CD4-positive, CD25-positive, alpha-beta regulatory T cell (primary cell): ENCODE results near the gene LRRC25. TPM values are rescaled to one million over a fixed set of nuclear protein-coding genes. Genes with fewer than 3 reads are reported as not detected.
A peak's percentile ranks its signal among the peaks of the same experiment; 100 is the strongest.

ENCODE experiments used
- ATAC-seq, 2 donors: fragments of 150-1000 bp; cut with Tn5 transposase; one replicate each; pipeline ENCODE4 v1.10.0; 2021; ENCODE audit warnings: low read depth in 2 of 2, moderate number of reproducible peaks in 2 of 2, moderate library complexity in 1 of 2
- DNase-seq, 3 donors: peaks; one replicate each; pipeline versions ENCODE4 v3.0.0 to v3.0.0-alpha.2; 2012 to 2022; ENCODE audit warnings: mixed read lengths in 1 of 3
- H3K27ac ChIP-seq: one replicate; pipeline ENCODE4 v1.7.0; 2013; ENCODE audit warnings: mild to moderate bottlenecking, low read length; ENCODE audit not compliant: insufficient read depth, poor library complexity, severe bottlenecking
- H3K27me3 ChIP-seq: one replicate; pipeline ENCODE4 v1.7.0; 2013; ENCODE audit warnings: low read length; ENCODE audit not compliant: control insufficient read depth, insufficient read depth
- H3K36me3 ChIP-seq: one replicate; pipeline ENCODE4 v1.7.0; 2013; ENCODE audit warnings: mild to moderate bottlenecking, low read length, moderate library complexity; ENCODE audit not compliant: control insufficient read depth, insufficient read depth
- H3K4me1 ChIP-seq: 2 replicates; pipeline ENCODE4 v1.7.0; 2013; ENCODE audit warnings: mild to moderate bottlenecking, low read length; ENCODE audit not compliant: insufficient read depth, control insufficient read depth, poor library complexity, severe bottlenecking
- H3K4me3 ChIP-seq: one replicate; pipeline ENCODE4 v1.7.0; 2013; ENCODE audit warnings: low read depth, mild to moderate bottlenecking, low read length, moderate library complexity
- H3K9me3 ChIP-seq, 2 experiments: 1 replicate in 1 of 2; 2 replicates in 1 of 2; pipeline ENCODE4 v1.7.0; 2013; ENCODE audit warnings: low read length in 2 of 2, mild to moderate bottlenecking in 1 of 2, moderate library complexity in 1 of 2; ENCODE audit not compliant: control insufficient read depth in 2 of 2
- H3K27ac Mint-ChIP-seq, 3 donors: one replicate each; pipeline ENCODE4 v1.8.0; 2020 to 2022; ENCODE audit warnings: mild to moderate bottlenecking in 3 of 3, mixed read lengths in 3 of 3, moderate library complexity in 2 of 3
- H3K27me3 Mint-ChIP-seq: one replicate; pipeline ENCODE4 v1.8.0; 2022; ENCODE audit warnings: mild to moderate bottlenecking, mixed read lengths
- H3K36me3 Mint-ChIP-seq: one replicate; pipeline ENCODE4 v1.8.0; 2020; ENCODE audit warnings: mixed read lengths
- H3K4me1 Mint-ChIP-seq, 4 donors: one replicate each; pipeline ENCODE4 v1.8.0; 2020 to 2022; ENCODE audit warnings: mixed read lengths in 4 of 4, mild to moderate bottlenecking in 1 of 4
- H3K4me3 Mint-ChIP-seq, 4 donors: one replicate each; pipeline ENCODE4 v1.8.0; 2020 to 2022; ENCODE audit warnings: mild to moderate bottlenecking in 4 of 4, mixed read lengths in 4 of 4, moderate library complexity in 3 of 4
- H3K9me3 Mint-ChIP-seq, 7 donors: one replicate each; pipeline ENCODE4 v1.8.0; 2020 to 2022; ENCODE audit warnings: mixed read lengths in 7 of 7, mild to moderate bottlenecking in 3 of 7, moderate library complexity in 2 of 7
- polyA plus RNA-seq, 4 donors: library from polyadenylated mRNA; unstranded; fragments of 300-500 nt; fragmentation: Illumina TruSeq; gene quantifications; one replicate each; pipeline ENCODE4 v1.2.3, GENCODE V29; 2021
- total RNA-seq: library from RNA; stranded (reverse); gene quantifications from one replicate; pipeline ENCODE4 v1.2.3, GENCODE V29; 2022

LRRC25 gene
- total RNA-seq, result not detected
- under 1 TPM in 3 of 4 donors, not detected in 1; 0.09 to 0.79 (median 0.25) TPM for polyA plus RNA-seq

DNA sequence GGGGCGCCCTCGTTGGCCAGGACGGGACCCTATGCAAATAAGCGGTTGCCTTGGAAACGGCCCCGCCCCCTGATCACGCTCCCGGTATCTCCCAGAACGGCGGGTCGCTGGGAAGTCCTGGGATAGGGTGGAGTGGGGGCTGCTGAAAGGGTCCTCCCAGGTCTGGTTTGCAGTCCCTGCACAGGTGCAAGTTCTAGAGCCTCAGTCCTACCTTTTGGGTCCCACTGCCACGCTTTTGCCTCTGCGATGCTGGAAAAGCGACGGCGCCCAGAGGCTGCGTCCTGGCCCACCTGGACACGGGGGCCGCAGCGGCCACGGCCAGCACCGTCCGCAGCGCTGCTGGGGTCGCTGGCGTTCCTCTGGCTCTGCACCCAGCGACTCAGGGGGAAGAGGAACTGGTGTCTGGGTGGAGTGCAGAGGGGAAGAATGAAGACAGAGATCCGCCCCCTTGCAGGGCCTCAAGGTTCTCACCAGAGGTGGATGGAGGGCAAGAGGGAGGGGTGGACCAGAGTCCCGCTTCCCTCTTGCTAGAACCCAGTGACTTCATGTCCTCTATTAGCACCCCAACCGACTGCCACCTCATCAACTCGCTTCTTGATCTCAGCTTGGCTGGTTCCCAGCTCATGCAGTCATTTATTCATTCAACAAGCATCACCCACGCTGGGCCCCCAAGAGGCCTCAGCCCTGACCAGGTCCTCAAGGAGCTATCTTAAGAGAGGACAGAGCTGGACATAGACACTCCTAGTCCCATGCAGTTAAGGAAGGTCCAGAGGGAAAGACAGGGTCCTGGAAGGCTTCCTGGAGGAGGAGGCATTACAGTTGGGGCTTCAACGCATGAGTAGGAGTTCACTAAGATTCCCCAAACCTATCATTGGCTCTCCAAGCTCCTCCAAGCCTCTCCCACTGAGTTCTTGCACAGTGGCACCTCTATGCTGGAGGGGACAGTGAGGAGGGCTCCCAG lies at the start of gene LRRC25:
Gene LRRC25 (minus strand): TSS at position 381 of the 961 bp plus-strand sequence. CDS start 659 bp downstream, outside the sequence.
- no peak within 1 kb of the TSS for H3K4me3 ChIP-seq
- Mint-ChIP-seq H3K36me3 (no peaks in the 10 kb centered on the region), H3K4me1 (peaks cover 0 to 9% (median 4%) of the 10 kb centered on the region in 4 donors), H3K27ac (peak within 1 kb of the TSS in 1 of 3 donors; percentile 12), H3K4me3 (no peak within 1 kb of the TSS), H3K9me3 (no peaks in the 10 kb centered on the region), H3K27me3 (peaks cover 48% of the 10 kb centered on the region)
- DNase-seq (peak in 1 of 3 donors; percentile 38), ATAC-seq (peak; percentile 61 to 69)
- peaks cover 8% of the 10 kb centered on the region for H3K4me1 ChIP-seq
- peaks cover 4% of the 10 kb centered on the region for H3K27me3 ChIP-seq
- H3K9me3 ChIP-seq, result no peaks in the 10 kb centered on the region
- H3K36me3 ChIP-seq, result no peaks in the 10 kb centered on the region
- H3K27ac ChIP-seq, result no peak within 1 kb of the TSS

DNA sequence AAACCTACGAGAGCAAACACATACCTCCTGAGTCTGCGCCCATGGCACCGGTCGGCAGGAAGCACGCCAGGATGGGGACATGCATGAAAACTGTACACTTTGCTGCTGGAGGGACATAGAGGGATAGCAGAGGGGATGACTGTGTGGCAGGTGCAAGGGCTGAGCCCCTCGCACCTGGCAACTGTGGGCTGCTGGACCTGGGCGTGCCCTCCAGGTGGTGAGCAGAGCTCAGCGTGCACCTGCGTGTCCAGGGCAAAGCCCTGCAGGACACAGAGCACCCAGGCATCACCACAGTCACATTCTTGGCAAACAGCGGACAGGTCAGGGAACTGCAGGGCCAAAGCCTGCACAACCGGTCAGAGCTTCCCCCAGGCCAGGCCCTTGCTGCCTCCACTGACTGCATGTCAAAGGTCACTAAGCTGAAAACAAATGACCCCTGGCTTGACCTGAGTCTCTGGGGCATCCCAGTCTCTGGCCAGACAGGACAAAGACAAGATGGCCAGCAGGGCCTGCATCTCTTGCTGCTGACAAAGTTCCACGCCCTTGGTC lies 49.5 kb upstream of the LRRC25 start:
- peaks cover 12% of the 10 kb centered on the region for H3K36me3 Mint-ChIP-seq
- peaks cover 0 to 2% (median 0%) of the 10 kb centered on the region in 7 donors for H3K9me3 Mint-ChIP-seq
- H3K9me3 ChIP-seq, result no peaks in the 10 kb centered on the region
- H3K27ac Mint-ChIP-seq, result peak overlapping the region in 1 of 3 donors; percentile 26
- H3K27me3 ChIP-seq, result no peaks in the 10 kb centered on the region
- H3K27me3 Mint-ChIP-seq, result no peaks in the 10 kb centered on the region
- H3K4me3 Mint-ChIP-seq, result no peak overlapping the region
- DNase-seq, result no peak
- no peak overlapping the region for H3K27ac ChIP-seq
- H3K4me1 Mint-ChIP-seq, result peaks cover 4 to 18% (median 7%) of the 10 kb centered on the region in 4 donors
- H3K4me1 ChIP-seq, result peaks cover 6% of the 10 kb centered on the region
- no peak for ATAC-seq
- H3K36me3 ChIP-seq, result peaks cover 45% of the 10 kb centered on the region
- no peak overlapping the region for H3K4me3 ChIP-seq

DNA sequence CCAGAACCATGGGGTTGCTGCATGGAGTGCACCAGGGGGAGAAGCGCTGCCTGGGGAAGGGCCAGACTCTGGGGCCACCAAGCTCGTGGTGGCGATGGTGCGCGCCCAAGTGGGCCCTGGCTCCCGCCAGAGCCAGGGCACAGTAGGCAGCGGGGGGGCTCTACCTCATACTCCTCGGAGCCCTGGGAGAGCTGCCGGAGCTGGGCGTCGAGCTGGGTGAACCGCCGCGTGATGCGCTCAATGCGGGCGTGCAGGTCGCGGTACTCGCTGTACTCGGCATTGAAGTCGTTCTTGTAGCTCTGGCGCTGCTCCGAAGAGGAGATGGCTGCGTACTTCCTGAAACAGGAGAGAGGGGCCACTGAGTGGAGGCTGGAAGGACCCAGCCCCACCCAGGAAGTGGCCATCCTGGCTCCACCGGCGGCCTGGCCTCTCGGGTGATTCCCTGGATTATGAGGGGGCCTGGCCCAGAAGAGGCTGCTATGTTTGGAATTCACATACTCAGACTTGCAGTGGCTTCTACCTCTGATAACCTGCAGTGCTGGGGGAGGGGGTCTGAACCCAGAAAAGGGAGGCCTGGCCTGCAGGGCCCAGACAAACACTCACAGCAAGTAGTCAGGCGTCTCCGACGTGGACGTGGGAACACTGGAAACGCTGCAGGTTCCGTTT lies 48.9 kb upstream of the LRRC25 start:
- no peaks in the 10 kb centered on the region for H3K27me3 Mint-ChIP-seq
- peaks cover 12% of the 10 kb centered on the region for H3K36me3 Mint-ChIP-seq
- ATAC-seq (no peak), DNase-seq (no peak)
- peaks cover 4 to 22% (median 7%) of the 10 kb centered on the region in 4 donors for H3K4me1 Mint-ChIP-seq
- Histone ChIP-seq H3K27me3 (no peaks in the 10 kb centered on the region), H3K27ac (no peak overlapping the region), H3K9me3 (no peaks in the 10 kb centered on the region), H3K4me1 (peaks cover 12% of the 10 kb centered on the region), H3K36me3 (peaks cover 45% of the 10 kb centered on the region), H3K4me3 (no peak overlapping the region)
- H3K9me3 Mint-ChIP-seq, result peaks cover 0 to 3% (median 0%) of the 10 kb centered on the region in 7 donors
- no peak overlapping the region for H3K27ac Mint-ChIP-seq
- no peak overlapping the region for H3K4me3 Mint-ChIP-seq

DNA sequence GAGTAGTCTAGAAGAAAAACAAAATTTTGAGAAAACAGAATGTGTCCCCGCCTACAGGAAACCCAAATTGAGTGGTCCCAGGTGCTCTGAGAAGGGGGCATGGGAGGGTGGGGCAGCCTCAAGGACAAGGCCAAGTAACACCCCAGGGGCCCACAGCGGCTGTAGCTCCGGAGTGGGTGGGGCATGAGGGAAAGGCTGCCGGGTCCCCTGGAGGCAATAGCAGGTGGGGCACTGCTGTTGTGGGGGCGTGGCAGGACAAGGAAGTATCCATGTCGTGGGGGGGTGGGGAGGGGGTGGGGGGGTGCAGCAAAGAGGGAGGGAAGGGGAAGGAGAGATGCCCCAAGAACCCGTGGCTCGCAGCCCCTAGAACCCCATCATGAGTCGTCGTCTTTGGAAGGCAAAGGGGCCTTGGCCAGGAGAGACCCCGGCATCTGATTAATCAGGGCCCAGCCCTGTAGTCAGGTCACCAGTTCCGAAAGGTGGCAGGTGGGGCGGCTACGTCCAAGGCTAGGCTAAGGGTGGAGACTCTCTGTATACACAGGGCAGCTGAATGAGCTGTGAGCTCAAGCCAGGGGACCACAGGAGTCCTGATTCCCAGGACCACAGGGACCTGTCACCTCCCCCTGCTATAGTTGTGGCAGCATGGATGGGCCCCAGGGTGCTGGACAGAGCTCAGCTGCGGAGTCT lies 48.0 kb upstream of the LRRC25 start:
- Histone ChIP-seq H3K27ac (no peak overlapping the region), H3K36me3 (peaks cover 45% of the 10 kb centered on the region), H3K9me3 (no peaks in the 10 kb centered on the region), H3K4me3 (no peak overlapping the region), H3K27me3 (no peaks in the 10 kb centered on the region), H3K4me1 (peaks cover 12% of the 10 kb centered on the region)
- H3K36me3 Mint-ChIP-seq, result peaks cover 9% of the 10 kb centered on the region
- peaks cover 4 to 26% (median 8%) of the 10 kb centered on the region in 4 donors for H3K4me1 Mint-ChIP-seq
- H3K9me3 Mint-ChIP-seq, result peaks cover 0 to 3% (median 0%) of the 10 kb centered on the region in 7 donors
- no peak for ATAC-seq
- no peak overlapping the region for H3K27ac Mint-ChIP-seq
- no peaks in the 10 kb centered on the region for H3K27me3 Mint-ChIP-seq
- DNase-seq, result no peak
- H3K4me3 Mint-ChIP-seq, result no peak overlapping the region

DNA sequence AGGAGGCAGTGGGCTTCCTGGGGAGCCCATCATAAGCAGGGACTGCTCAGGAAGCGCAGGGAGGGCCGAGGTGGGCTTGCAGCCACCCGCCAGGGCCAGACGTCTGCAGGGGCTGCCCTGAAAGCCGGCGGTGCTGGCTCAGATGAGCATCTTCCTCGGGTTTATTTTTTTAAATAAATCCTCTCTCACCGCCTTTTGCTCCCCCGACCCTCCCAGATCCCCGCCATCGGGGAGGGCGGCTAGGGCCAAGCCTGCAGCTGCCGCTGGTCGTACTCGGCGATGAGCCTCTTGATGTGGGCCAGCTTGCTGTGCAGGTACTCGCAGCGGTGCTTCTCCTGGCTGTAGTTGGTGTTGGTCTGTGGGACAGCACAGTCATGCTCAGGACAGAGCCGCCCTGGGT lies 47.1 kb upstream of the LRRC25 start:
- no peak overlapping the region for H3K27ac ChIP-seq
- Mint-ChIP-seq H3K27me3 (no peaks in the 10 kb centered on the region), H3K4me3 (no peak overlapping the region), H3K27ac (no peak overlapping the region), H3K36me3 (peaks cover 9% of the 10 kb centered on the region), H3K4me1 (peaks cover 4 to 31% (median 14%) of the 10 kb centered on the region in 4 donors), H3K9me3 (peaks cover 0 to 3% (median 0%) of the 10 kb centered on the region in 7 donors)
- H3K9me3 ChIP-seq, result no peaks in the 10 kb centered on the region
- DNase-seq, result no peak
- ATAC-seq, result no peak
- peaks cover 12% of the 10 kb centered on the region for H3K4me1 ChIP-seq
- no peak overlapping the region for H3K4me3 ChIP-seq
- no peaks in the 10 kb centered on the region for H3K27me3 ChIP-seq
- H3K36me3 ChIP-seq, result peaks cover 40% of the 10 kb centered on the region

DNA sequence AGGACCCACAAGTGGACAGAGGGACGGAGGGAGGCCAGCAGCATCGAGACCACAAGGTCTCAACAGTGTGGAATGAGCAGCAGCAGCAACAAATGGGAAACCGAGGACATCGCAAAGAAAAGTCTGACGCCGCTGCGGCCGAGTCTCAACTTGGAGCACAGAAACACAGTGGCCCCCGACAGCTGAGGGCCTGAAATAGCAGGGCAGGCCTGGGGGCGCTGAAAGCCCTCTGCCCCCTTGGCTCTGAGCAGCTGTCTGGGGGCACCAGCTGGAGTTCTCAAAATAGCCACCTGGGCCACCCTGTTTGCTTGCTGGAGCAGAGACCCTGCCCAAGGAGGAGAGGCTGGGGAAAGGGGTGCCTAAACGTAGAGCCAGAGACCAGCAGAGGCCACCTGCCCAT lies 46.4 kb upstream of the LRRC25 start:
- H3K4me1 ChIP-seq, result peaks cover 12% of the 10 kb centered on the region
- peaks cover 33% of the 10 kb centered on the region for H3K36me3 ChIP-seq
- no peaks in the 10 kb centered on the region for H3K27me3 ChIP-seq
- Mint-ChIP-seq H3K27ac (no peak overlapping the region), H3K27me3 (no peaks in the 10 kb centered on the region), H3K4me1 (peaks cover 4 to 35% (median 16%) of the 10 kb centered on the region in 4 donors), H3K4me3 (no peak overlapping the region), H3K9me3 (peaks cover 0 to 3% (median 0%) of the 10 kb centered on the region in 7 donors), H3K36me3 (peaks cover 9% of the 10 kb centered on the region)
- no peaks in the 10 kb centered on the region for H3K9me3 ChIP-seq
- no peak overlapping the region for H3K27ac ChIP-seq
- no peak for DNase-seq
- H3K4me3 ChIP-seq, result no peak overlapping the region
- no peak for ATAC-seq

DNA sequence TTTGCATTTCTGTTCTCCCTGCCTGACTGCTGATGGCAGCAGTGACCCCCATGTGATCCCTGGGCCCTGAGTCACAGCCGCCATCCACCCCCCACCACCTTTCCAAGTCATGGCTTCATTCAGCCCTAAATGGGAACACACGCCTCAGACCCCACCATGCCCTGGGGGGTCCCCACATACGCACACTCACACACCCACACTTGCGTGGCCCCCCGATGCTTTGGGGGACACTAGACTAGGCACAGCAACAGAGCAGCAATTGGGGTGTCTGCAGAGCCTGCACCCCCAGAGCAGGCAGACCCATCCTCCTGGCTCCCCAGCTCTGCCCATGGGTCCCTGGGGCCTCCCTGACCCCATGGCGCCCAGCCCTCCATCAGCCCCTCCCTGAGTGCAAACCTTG lies 46.0 kb upstream of the LRRC25 start:
- Histone ChIP-seq H3K4me1 (peaks cover 12% of the 10 kb centered on the region), H3K36me3 (peaks cover 29% of the 10 kb centered on the region), H3K9me3 (no peaks in the 10 kb centered on the region), H3K27me3 (no peaks in the 10 kb centered on the region), H3K27ac (no peak overlapping the region), H3K4me3 (no peak overlapping the region)
- ATAC-seq, result no peak
- no peaks in the 10 kb centered on the region for H3K27me3 Mint-ChIP-seq
- no peak for DNase-seq
- peaks cover 4 to 34% (median 15%) of the 10 kb centered on the region in 4 donors for H3K4me1 Mint-ChIP-seq
- H3K27ac Mint-ChIP-seq, result peak overlapping the region in 1 of 3 donors; percentile 82
- H3K4me3 Mint-ChIP-seq, result no peak overlapping the region
- H3K9me3 Mint-ChIP-seq, result peaks cover 0 to 3% (median 0%) of the 10 kb centered on the region in 7 donors
- peaks cover 8% of the 10 kb centered on the region for H3K36me3 Mint-ChIP-seq
